GM23338 (cell line): ENCODE data around the gene APBB1. TPM values are rescaled to one million over a fixed set of nuclear protein-coding genes. Genes with fewer than 3 reads are reported as not detected.
A peak's percentile ranks its signal among the peaks of the same experiment; 100 is the strongest.

Source experiments
- ATAC-seq: fragments of 200-7000 bp; cut with Tn5 transposase; 3 replicates; pipeline ENCODE4 v1.9.1; 2020
- DNase-seq: peaks from one replicate; pipeline ENCODE4 v3.0.0-alpha.2; 2015; ENCODE audit warnings: low spot score
- H2AFZ ChIP-seq: fragments of 200-600 bp; sonication (generic); 2 replicates; pipeline ENCODE4 v1.8.0; 2016; ENCODE audit warnings: antibody characterized with exemption, mild to moderate bottlenecking, moderate library complexity
- H3F3A ChIP-seq: fragments of 200-600 bp; sonication (generic); replicated peaks from 2 replicates; pipeline ENCODE4 v1.8.0; 2017; ENCODE audit warnings: antibody characterized with exemption, mixed run types, low read depth
- H3K27ac ChIP-seq: fragments of 200-600 bp; sonication (generic); 2 replicates; pipeline ENCODE4 v1.6.1; 2016; ENCODE audit warnings: low read depth
- H3K27me3 ChIP-seq: fragments of 200-600 bp; sonication (generic); 2 replicates; pipeline ENCODE4 v1.8.0; 2016; ENCODE audit warnings: mild to moderate bottlenecking, mixed run types, moderate library complexity; ENCODE audit not compliant: insufficient read depth
- H3K36me3 ChIP-seq: fragments of 200-600 bp; sonication (generic); 2 replicates; pipeline ENCODE4 v1.8.0; 2016; ENCODE audit warnings: mild to moderate bottlenecking; ENCODE audit not compliant: insufficient read depth
- H3K4me1 ChIP-seq: fragments of 200-600 bp; sonication (generic); 2 replicates; pipeline ENCODE4 v1.8.0; 2016; ENCODE audit warnings: mild to moderate bottlenecking, moderate library complexity; ENCODE audit not compliant: insufficient read depth
- H3K4me2 ChIP-seq: fragments of 200-600 bp; sonication (generic); 2 replicates; pipeline ENCODE4 v1.7.1; 2017; ENCODE audit warnings: mixed run types
- H3K4me3 ChIP-seq: fragments of 200-600 bp; sonication (generic); 2 replicates; pipeline ENCODE4 v1.6.1; 2016; ENCODE audit warnings: mixed run types
- H3K79me2 ChIP-seq: fragments of 200-600 bp; sonication (generic); replicated peaks from 2 replicates; pipeline ENCODE4 v1.8.0; 2017; ENCODE audit warnings: mild to moderate bottlenecking; ENCODE audit not compliant: insufficient read depth
- H3K9me2 ChIP-seq: fragments of 200-600 bp; sonication (generic); 2 replicates; pipeline ENCODE4 v1.8.0; 2017; ENCODE audit not compliant: insufficient read depth
- H4K20me1 ChIP-seq: fragments of 200-600 bp; sonication (generic); replicated peaks from 2 replicates; pipeline ENCODE4 v1.8.0; 2017; ENCODE audit warnings: mild to moderate bottlenecking; ENCODE audit not compliant: insufficient read depth
- H3K27ac Mint-ChIP-seq: 2 replicates; pipeline ENCODE4 v1.8.0; 2020; ENCODE audit warnings: inconsistent platforms, mild to moderate bottlenecking, moderate library complexity, mixed read lengths
- H3K27me3 Mint-ChIP-seq: 3 replicates; pipeline ENCODE4 v1.8.0; 2022; ENCODE audit warnings: low read depth, mild to moderate bottlenecking, moderate library complexity, mixed read lengths, inconsistent platforms; ENCODE audit not compliant: insufficient read depth, poor library complexity
- H3K36me3 Mint-ChIP-seq: 3 replicates; pipeline ENCODE4 v1.8.0; 2021; ENCODE audit warnings: low read depth, mild to moderate bottlenecking, inconsistent platforms, moderate library complexity, mixed read lengths
- H3K4me1 Mint-ChIP-seq: 3 replicates; pipeline ENCODE4 v1.8.0; 2020; ENCODE audit warnings: mild to moderate bottlenecking, inconsistent platforms, mixed read lengths
- H3K4me3 Mint-ChIP-seq: 3 replicates; pipeline ENCODE4 v1.8.0; 2021; ENCODE audit warnings: moderate library complexity, mild to moderate bottlenecking, inconsistent platforms, mixed read lengths
- H3K9me3 Mint-ChIP-seq: 3 replicates; pipeline ENCODE4 v1.8.0; 2020; ENCODE audit warnings: moderate library complexity, mild to moderate bottlenecking, inconsistent platforms, mixed read lengths
- CREB1 ChIP-seq: fragments of 250-450 bp; sonication (Bioruptor Pico); IDR thresholded peaks from 2 replicates; pipeline ENCODE4 v1.5.0; 2020; ENCODE audit warnings: low read depth, mild to moderate bottlenecking, moderate library complexity
- EZH2 ChIP-seq: fragments of 200-600 bp; sonication (generic); IDR thresholded peaks from one replicate; pipeline ENCODE4 v1.8.0; 2017; ENCODE audit warnings: antibody characterized with exemption, mild to moderate bottlenecking, low read depth; ENCODE audit not compliant: unreplicated experiment
- EZH2phosphoT487 ChIP-seq: fragments of 200-600 bp; sonication (generic); IDR thresholded peaks from one replicate; pipeline ENCODE4 v1.8.1; 2018; ENCODE audit warnings: antibody characterized with exemption; ENCODE audit not compliant: unreplicated experiment
- JUNB ChIP-seq: IDR thresholded peaks from one replicate; pipeline ENCODE4 v1.6.1; 2016; ENCODE audit warnings: antibody characterized with exemption; ENCODE audit not compliant: unreplicated experiment
- NANOG ChIP-seq: IDR thresholded peaks from 2 replicates; pipeline ENCODE4 v1.6.1; 2016; ENCODE audit warnings: antibody characterized with exemption, borderline replicate concordance
- POLR2AphosphoS5 ChIP-seq: IDR thresholded peaks from 2 replicates; pipeline ENCODE4 v1.6.1; 2016; ENCODE audit warnings: antibody characterized with exemption, low read depth
- STAT1 ChIP-seq: IDR thresholded peaks from one replicate; pipeline ENCODE4 v1.6.1; 2016; ENCODE audit warnings: antibody characterized with exemption; ENCODE audit not compliant: unreplicated experiment
- ZNF331 ChIP-seq: fragments of 250-450 bp; sonication (Bioruptor Pico); IDR thresholded peaks from 2 replicates; pipeline ENCODE4 v1.5.0; 2020; ENCODE audit warnings: low read depth, mild to moderate bottlenecking, moderate library complexity
- ZNF462 ChIP-seq: fragments of 250-450 bp; sonication (Bioruptor Pico); IDR thresholded peaks from 2 replicates; pipeline ENCODE4 v1.5.0; 2020; ENCODE audit warnings: mild to moderate bottlenecking, moderate library complexity
- polyA plus RNA-seq: library from polyadenylated mRNA; unstranded; fragments of >200 nt; fragmentation: Nextera tagmentation; extraction: Ambion mirVana; gene quantifications from 2 replicates; pipeline ENCODE4 v1.2.1, GENCODE V29; 2016
- total RNA-seq: library from RNA; depleted of rRNA; stranded (reverse); fragments of >200 nt; shearing (Covaris generic); gene quantifications from 2 replicates; pipeline ENCODE4 v1.2.3, GENCODE V29; 2014

The APBB1 gene
- total and polyA plus RNA-seq, 2 experiments from 2014 or later: 10.6 to 24.7 TPM

GRCh38 chr11:6351782-6352382 lies 67.0 kb downstream of the APBB1 start:
- peaks cover 6% of the 10 kb centered on the region for H3K27me3 Mint-ChIP-seq
- TF ChIP-seq JUNB: no peak
- no peak for TF ChIP-seq EZH2phosphoT487
- TF ChIP-seq STAT1: no peak
- no peak for TF ChIP-seq ZNF331 (CRISPR knock-in tag)
- no peak for TF ChIP-seq CREB1 (CRISPR knock-in tag)
- H3K4me3 ChIP-seq: no peak overlapping the region

GRCh38 chr11:6350486-6350885 lies 68.4 kb downstream of the APBB1 start:
- no peaks in the 10 kb centered on the region for H3K4me1 ChIP-seq

More at GRCh38 chr11:6351782-6352382, 67.0 kb downstream of the APBB1 start:
- Mint-ChIP-seq H3K36me3 (peaks cover 6% of the 10 kb centered on the region), H3K4me1 (peaks cover 7% of the 10 kb centered on the region), H3K27ac (no peak overlapping the region), H3K9me3 (peaks cover 10% of the 10 kb centered on the region), H3K4me3 (no peak overlapping the region)
- Histone ChIP-seq H3K79me2 (no peaks in the 10 kb centered on the region), H2AFZ (peak overlapping the region; percentile 43; the same call in 1 of the 2 replicates), H4K20me1 (no peaks in the 10 kb centered on the region), H3F3A (no peaks in the 10 kb centered on the region), H3K9me2 (peaks cover 6% of the 10 kb centered on the region; the same call in 1 of the 2 replicates), H3K4me1 (no peaks in the 10 kb centered on the region), H3K4me2 (no peak overlapping the region), H3K27me3 (no peaks in the 10 kb centered on the region), H3K36me3 (no peaks in the 10 kb centered on the region), H3K27ac (no peak overlapping the region)
- ATAC-seq (no peak), DNase-seq (no peak)

GRCh38 chr11:6350043-6350442 lies 68.9 kb downstream of the APBB1 start:
- Histone ChIP-seq H4K20me1 (no peaks in the 10 kb centered on the region), H3K4me1 (no peaks in the 10 kb centered on the region), H2AFZ (no peak overlapping the region), H3K79me2 (no peaks in the 10 kb centered on the region), H3K4me3 (no peak overlapping the region), H3K36me3 (no peaks in the 10 kb centered on the region), H3K27me3 (no peaks in the 10 kb centered on the region), H3K4me2 (no peak overlapping the region), H3F3A (no peaks in the 10 kb centered on the region), H3K27ac (no peak overlapping the region), H3K9me2 (peaks cover 6% of the 10 kb centered on the region; the same call in 1 of the 2 replicates)
- H3K9me3 Mint-ChIP-seq: peaks cover 10% of the 10 kb centered on the region
- H3K36me3 Mint-ChIP-seq: peaks cover 6% of the 10 kb centered on the region
- no peak overlapping the region for H3K4me3 Mint-ChIP-seq
- no peak overlapping the region for H3K27ac Mint-ChIP-seq
- ATAC-seq: no peak
- DNase-seq: no peak
- H3K27me3 Mint-ChIP-seq: peaks cover 6% of the 10 kb centered on the region
- peaks cover 12% of the 10 kb centered on the region for H3K4me1 Mint-ChIP-seq
- no peak for TF ChIP-seq POLR2AphosphoS5
- no peak for TF ChIP-seq ZNF462 (CRISPR knock-in tag)
- TF ChIP-seq NANOG: no peak
- no peak for TF ChIP-seq STAT1
- no peak for TF ChIP-seq EZH2

More at GRCh38 chr11:6350486-6350885, 68.4 kb downstream of the APBB1 start:
- H3K27me3 ChIP-seq: no peaks in the 10 kb centered on the region
- Mint-ChIP-seq H3K27ac (no peak overlapping the region), H3K4me3 (no peak overlapping the region), H3K9me3 (peaks cover 10% of the 10 kb centered on the region), H3K36me3 (peaks cover 6% of the 10 kb centered on the region), H3K27me3 (peaks cover 6% of the 10 kb centered on the region), H3K4me1 (peaks cover 12% of the 10 kb centered on the region)
- no peaks in the 10 kb centered on the region for H4K20me1 ChIP-seq
- ATAC-seq: no peak
- no peak overlapping the region for H2AFZ ChIP-seq
- no peak overlapping the region for H3K27ac ChIP-seq
- no peak overlapping the region for H3K4me2 ChIP-seq
- peaks cover 6% of the 10 kb centered on the region; the same call in 1 of the 2 replicates for H3K9me2 ChIP-seq
- DNase-seq: no peak
- H3K4me3 ChIP-seq: no peak overlapping the region
- no peaks in the 10 kb centered on the region for H3K79me2 ChIP-seq
- no peak for TF ChIP-seq JUNB
- no peaks in the 10 kb centered on the region for H3F3A ChIP-seq
- no peaks in the 10 kb centered on the region for H3K36me3 ChIP-seq
